Nephron progenitor cell (in vitro differentiated cells): ENCODE data around the gene UBASH3B.
A peak's percentile ranks its signal among the peaks of the same experiment; 100 is the strongest.

Experiments used
- DNase-seq: peaks from one replicate; pipeline ENCODE4 v3.0.0; 2021
- H3K27ac Mint-ChIP-seq: 2 replicates; pipeline ENCODE4 v1.8.0; 2021; ENCODE audit warnings: mild to moderate bottlenecking, moderate library complexity, mixed read lengths
- H3K27me3 Mint-ChIP-seq: 2 replicates; pipeline ENCODE4 v1.8.0; 2021; ENCODE audit warnings: mild to moderate bottlenecking, low read depth, mixed read lengths; ENCODE audit not compliant: poor library complexity
- H3K36me3 Mint-ChIP-seq: 2 replicates; pipeline ENCODE4 v1.8.0; 2021; ENCODE audit warnings: low read depth, mixed read lengths
- H3K4me1 Mint-ChIP-seq: 2 replicates; pipeline ENCODE4 v1.8.0; 2021; ENCODE audit warnings: mixed read lengths
- H3K4me3 Mint-ChIP-seq: 2 replicates; pipeline ENCODE4 v1.8.0; 2021; ENCODE audit warnings: mild to moderate bottlenecking, moderate library complexity, mixed read lengths
- H3K9me3 Mint-ChIP-seq: 2 replicates; pipeline ENCODE4 v1.8.0; 2021; ENCODE audit warnings: mild to moderate bottlenecking, moderate library complexity, mixed read lengths
- CTCF ChIP-seq: fragments of 200-600 bp; sonication (generic); IDR thresholded peaks from 2 replicates; pipeline ENCODE4 v1.5.0; 2021; ENCODE audit warnings: antibody characterized with exemption

The UBASH3B gene

GRCh38 chr11:122847466-122847865, 191.9 kb downstream of the UBASH3B start:
- no peak overlapping the region for H3K4me3 Mint-ChIP-seq
- H3K27me3 Mint-ChIP-seq = peaks cover 7% of the 10 kb centered on the region
- no peaks in the 10 kb centered on the region for H3K9me3 Mint-ChIP-seq
- peaks cover 30% of the 10 kb centered on the region for H3K4me1 Mint-ChIP-seq
- TF ChIP-seq CTCF = no peak
- H3K36me3 Mint-ChIP-seq = no peaks in the 10 kb centered on the region
- no peak for DNase-seq
- H3K27ac Mint-ChIP-seq = no peak overlapping the region

- no peak overlapping the region for H3K27ac Mint-ChIP-seq
- H3K4me3 Mint-ChIP-seq = no peak overlapping the region
- H3K36me3 Mint-ChIP-seq = no peaks in the 10 kb centered on the region
- TF ChIP-seq CTCF = no peak
- no peak for DNase-seq
- peaks cover 34% of the 10 kb centered on the region for H3K4me1 Mint-ChIP-seq
- H3K9me3 Mint-ChIP-seq = no peaks in the 10 kb centered on the region
- peaks cover 7% of the 10 kb centered on the region for H3K27me3 Mint-ChIP-seq
These were observed 192.7 kb downstream of the UBASH3B start for GRCh38 chr11:122848186-122848585.

- no peaks in the 10 kb centered on the region for H3K9me3 Mint-ChIP-seq
- peak overlapping the region; percentile 27 for H3K27ac Mint-ChIP-seq
- peaks cover 34% of the 10 kb centered on the region for H3K4me1 Mint-ChIP-seq
- no peaks in the 10 kb centered on the region for H3K36me3 Mint-ChIP-seq
- peak; percentile 20 for DNase-seq
- H3K27me3 Mint-ChIP-seq = peaks cover 7% of the 10 kb centered on the region
- H3K4me3 Mint-ChIP-seq = peak overlapping the region; percentile 32
- TF ChIP-seq CTCF = no peak
These were observed 194.6 kb downstream of the UBASH3B start for GRCh38 chr11:122850076-122850631.

GRCh38 chr11:122851366-122851966, 195.9 kb downstream of the UBASH3B start:
- peaks cover 7% of the 10 kb centered on the region for H3K27me3 Mint-ChIP-seq
- no peak overlapping the region for H3K4me3 Mint-ChIP-seq
- TF ChIP-seq CTCF = no peak
- no peaks in the 10 kb centered on the region for H3K36me3 Mint-ChIP-seq
- DNase-seq = no peak
- H3K9me3 Mint-ChIP-seq = no peaks in the 10 kb centered on the region
- H3K4me1 Mint-ChIP-seq = peaks cover 35% of the 10 kb centered on the region
- H3K27ac Mint-ChIP-seq = no peak overlapping the region

GRCh38 chr11:122852074-122852795, 196.7 kb downstream of the UBASH3B start:
- no peak overlapping the region for H3K4me3 Mint-ChIP-seq
- peaks cover 4% of the 10 kb centered on the region for H3K27me3 Mint-ChIP-seq
- H3K9me3 Mint-ChIP-seq = no peaks in the 10 kb centered on the region
- H3K4me1 Mint-ChIP-seq = peaks cover 40% of the 10 kb centered on the region
- TF ChIP-seq CTCF = no peak
- H3K27ac Mint-ChIP-seq = no peak overlapping the region
- H3K36me3 Mint-ChIP-seq = no peaks in the 10 kb centered on the region
- DNase-seq = no peak
